GM18508 (cell line): ENCODE results near the gene ALDOA.
"Not testable (repeated sequence)": the region's sequence is repeated elsewhere in the genome, so short reads cannot be mapped to it uniquely, and the experiment has no call there.

Source experiments
- ATAC-seq: cut with Tn5 transposase; IDR thresholded peaks from one replicate; pipeline ENCODE4 v1.9.1; 2021; ENCODE audit warnings: moderate number of reproducible peaks; ENCODE audit not compliant: insufficient read depth, unreplicated experiment

The ALDOA gene

DNA sequence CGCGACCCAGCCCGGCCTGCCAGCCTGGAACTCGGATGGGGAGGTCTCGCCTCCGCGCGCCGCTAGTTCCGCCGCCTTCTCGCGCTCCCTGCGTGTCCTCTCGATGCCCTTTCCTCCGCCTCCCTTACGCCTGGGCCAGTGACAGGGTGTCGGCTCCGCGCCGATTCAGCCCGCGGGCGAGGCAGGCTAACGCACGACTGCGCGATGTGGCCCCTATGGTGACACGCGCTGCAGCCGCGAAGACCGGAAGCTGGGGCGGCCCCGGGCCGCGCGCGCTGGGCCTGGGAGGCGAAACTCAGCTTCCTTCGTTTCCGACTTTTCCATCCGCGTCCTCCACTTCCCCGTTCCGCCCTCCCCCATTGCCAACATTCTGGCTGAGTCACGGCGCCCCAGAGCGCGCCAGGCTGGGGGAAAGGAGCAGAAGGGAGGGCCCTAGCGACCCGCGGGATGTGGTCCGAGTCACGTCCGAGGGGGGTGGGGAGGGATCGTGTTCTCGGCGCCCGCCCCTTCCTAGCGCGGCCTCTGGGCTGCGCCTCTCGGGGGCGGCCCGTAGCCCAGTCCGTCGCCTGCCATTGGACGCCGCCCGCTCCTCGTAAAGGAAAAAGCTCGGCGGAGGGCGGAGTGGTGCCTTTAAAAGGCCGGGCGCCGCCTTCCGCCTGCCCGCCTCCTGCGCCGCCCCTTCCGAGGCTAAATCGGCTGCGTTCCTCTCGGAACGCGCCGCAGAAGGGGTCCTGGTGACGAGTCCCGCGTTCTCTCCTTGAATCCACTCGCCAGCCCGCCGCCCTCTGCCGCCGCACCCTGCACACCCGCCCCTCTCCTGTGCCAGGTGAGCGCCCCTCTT is at the start of gene ALDOA:
Gene ALDOA, plus strand, starts transcription at position 659 of the 841 bp plus-strand sequence. CDS start 1,138 bp downstream, outside the sequence.
- peak; percentile 43 for ATAC-seq

DNA sequence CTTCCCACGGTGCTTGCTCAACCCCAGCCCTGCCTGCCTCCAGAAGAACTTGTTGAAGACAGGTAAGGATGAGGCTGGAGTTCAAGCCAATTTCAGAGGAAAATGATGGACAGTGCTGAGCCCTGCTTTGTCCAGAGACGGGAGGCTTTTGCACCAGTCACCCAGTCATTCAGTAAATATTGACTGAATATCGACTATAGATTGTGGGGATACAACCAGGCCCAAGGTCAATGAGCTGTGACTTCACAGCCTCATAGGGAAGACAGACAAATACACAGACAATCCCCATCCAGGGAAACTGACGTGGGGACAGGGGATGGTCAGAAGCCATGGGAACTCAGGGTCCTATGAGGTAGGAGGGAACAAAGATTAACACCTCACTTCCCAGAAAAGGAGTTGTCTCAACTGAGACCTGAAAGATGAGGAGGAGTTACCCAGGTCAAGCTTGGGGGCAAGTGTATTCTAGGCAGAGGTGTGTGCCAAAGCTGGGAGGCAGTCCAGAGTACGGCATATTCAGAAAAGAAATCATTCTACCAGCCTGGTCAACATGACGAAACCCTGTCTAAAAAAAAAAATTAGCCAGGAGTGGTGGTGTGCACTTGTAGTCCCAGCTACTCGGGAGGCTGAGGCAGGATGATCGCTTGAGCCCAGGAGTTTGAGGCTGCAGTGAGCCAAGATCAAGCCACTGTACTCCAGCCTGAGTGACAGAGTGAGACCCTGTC is 48.8 kb upstream of the ALDOA start:
- no peak for ATAC-seq

DNA sequence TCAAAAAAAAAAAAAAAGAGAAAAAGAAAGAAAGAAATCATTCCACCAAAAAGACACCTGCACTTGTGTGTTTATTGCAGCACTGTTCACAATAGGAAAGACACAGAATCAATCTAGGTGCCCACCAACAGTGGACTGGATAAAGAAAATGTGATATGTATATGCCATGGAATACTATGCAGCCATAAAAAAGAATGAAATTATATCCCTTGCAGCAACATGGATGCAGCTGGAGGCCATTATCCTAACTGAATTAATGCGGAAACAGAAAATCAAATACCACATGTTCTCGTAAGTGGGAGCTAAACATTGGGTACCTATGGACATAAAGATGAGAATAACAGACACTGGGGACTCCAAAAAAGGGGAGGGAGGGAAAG is 48.3 kb upstream of the ALDOA start:
- no peak for ATAC-seq

DNA sequence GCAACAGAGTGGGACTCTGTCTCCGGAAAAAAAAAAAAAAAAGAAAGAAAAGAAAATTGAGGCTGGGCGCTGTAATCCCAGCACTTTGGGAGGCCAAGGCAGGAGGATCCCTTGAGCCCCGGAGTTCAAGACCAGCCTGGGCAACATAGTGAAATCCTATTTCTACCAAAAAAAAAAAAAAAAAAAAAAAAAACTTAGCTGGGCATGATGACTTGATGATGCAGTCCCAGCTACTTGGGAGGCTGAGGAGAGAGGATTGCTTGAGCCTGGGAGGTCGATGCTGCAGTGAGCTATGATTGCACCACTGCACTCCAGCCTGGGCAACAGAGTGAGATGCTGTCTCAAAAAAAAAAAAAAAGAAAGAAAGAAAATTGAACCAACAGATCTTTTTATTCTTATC is 47.6 kb upstream of the ALDOA start:
- ATAC-seq: not testable (repeated sequence)

DNA sequence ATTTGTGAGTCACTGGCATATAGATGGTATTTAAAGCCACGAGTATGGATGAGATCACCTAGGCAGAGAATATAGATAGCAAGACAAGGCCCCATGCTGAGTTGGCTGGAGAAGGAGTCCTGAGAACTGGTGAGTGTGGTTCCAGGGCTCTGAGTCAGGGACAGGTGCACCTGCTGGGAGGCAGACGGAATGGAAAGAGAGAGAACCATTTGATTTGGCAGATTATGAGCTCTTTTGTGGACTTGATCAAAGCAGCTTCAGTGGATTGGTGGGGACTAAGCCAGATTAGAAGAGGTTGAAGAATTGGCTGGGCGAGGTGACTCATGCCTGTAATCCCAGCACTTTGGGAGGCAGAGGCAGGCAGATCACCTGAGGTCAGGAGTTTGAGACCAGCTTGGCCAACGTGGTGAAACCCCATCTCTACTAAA is 46.8 kb upstream of the ALDOA start:
- no peak for ATAC-seq

DNA sequence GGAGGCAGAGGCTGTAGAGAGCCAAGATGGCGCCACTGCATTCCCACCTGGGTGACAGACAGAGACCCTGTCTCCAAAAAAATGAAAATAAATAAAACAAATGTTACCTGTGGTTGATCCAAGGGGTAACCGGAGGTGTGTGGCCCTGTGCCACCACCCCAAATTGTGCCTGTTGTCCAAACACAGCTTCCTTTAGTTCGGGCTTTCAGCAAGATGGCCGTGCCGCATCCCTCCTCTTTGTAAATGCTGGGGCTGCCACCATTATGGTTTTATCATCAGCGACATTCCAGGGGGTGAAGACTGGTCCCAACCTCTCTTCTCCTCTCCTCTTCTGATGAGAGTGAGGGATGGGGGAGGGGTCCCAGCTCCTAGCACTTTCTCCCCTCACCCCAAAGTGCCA is 42.7 kb upstream of the ALDOA start, which contains the start of gene C16orf92:
Gene C16orf92, plus strand, starts transcription at position 312 of the 400 bp plus-strand sequence. CDS start 143 bp downstream, outside the sequence.
- no peak for ATAC-seq

DNA sequence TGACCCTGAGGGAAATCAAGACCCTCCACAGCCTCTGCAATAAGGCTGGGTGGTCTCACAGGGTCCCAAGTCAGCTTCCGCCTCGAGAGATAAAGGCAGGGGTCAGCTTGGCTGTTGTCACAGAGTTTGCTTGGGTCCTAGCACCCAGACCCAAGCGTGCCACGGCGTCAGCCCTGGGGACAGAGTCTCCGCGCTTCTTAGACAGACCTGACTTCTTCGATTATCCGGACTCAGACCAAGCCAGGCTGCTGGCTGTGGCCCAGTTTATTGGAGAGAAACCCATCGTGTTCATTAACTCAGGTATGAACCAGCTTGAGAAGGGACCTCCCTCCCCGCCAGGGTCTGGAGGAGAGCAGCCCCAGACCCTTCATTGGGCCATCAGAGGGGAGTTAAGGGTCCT is 42.0 kb upstream of the ALDOA start:
- no peak for ATAC-seq

DNA sequence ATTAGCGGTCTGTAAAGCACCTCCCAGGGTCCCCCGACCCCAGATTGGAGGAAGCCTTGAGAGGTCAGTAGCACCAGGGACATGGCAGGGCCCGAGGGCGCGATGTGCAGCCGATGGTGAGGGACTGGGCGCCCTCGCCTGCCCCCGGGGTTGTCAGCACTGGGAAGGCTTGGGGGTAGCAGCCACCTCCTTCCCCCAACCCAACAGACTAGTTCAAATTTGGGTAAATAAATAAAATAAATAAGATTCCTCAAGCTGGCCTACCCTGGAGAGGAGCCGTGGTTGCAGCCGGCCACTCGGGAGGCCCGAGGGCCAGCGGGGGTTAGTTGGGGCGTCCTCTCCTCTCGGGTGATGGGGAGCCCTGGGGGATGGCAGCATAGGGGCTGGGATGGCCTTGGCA is 41.1 kb upstream of the ALDOA start:
- ATAC-seq: no peak

DNA sequence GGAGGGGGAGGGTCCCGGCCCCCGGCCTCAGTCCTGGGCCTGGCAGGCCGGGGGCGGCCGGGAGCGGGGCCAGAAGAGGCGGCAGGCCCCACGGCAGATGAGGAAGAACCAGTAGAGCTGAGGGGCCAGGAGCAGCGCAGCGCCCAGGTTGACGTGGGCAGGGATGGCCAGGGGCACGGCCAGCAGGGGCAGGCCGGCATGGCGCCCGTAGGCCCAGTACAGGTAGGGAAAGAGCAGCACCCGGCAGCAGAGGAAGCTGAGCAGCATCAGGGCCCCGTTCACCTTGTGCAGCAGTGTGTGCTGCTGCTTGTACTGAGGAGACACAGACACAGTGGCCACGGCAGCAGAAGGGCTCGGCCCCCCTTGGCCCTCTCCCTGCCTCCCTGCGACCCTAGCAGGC is 40.4 kb upstream of the ALDOA start:
- no peak for ATAC-seq

DNA sequence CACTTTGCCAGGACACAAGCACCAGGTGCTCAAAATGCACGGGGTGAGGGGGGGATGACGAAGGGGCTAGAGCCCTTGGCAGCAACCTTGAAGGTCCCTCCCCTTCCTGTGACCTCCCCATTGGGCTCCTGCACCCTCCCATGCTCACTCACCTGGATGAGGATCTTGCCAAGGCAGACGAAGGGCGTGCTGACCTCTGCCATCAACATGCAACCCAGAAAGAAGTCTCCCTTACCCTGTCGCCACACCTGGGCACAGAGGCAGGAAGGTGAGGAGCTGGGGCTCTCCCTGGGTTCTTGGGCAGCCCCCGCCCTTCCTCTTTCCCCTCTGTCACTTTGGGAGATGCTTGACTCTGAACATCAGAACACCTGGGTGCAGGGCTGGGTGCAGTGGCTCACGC is 40.0 kb upstream of the ALDOA start:
- no peak for ATAC-seq

DNA sequence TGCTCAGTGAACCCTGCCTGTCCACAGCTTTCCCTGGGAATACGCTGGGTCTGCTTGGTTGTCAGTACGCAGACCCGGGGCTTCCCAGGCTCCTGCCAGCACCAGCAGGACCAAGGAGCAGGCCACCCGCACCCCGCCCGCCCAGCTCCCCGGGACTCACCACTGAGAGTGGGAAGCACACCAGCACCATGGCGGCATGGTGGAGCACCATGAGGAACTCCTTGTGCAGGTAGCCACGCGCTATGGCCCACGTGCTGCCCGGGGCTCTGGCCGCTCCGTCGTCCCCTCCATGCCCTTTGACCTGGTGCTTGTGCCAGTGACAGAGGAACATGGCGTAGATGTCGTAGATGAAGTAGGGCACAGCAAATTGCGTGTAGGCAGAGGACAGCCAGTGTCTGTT is 39.1 kb upstream of the ALDOA start:
- ATAC-seq: no peak

DNA sequence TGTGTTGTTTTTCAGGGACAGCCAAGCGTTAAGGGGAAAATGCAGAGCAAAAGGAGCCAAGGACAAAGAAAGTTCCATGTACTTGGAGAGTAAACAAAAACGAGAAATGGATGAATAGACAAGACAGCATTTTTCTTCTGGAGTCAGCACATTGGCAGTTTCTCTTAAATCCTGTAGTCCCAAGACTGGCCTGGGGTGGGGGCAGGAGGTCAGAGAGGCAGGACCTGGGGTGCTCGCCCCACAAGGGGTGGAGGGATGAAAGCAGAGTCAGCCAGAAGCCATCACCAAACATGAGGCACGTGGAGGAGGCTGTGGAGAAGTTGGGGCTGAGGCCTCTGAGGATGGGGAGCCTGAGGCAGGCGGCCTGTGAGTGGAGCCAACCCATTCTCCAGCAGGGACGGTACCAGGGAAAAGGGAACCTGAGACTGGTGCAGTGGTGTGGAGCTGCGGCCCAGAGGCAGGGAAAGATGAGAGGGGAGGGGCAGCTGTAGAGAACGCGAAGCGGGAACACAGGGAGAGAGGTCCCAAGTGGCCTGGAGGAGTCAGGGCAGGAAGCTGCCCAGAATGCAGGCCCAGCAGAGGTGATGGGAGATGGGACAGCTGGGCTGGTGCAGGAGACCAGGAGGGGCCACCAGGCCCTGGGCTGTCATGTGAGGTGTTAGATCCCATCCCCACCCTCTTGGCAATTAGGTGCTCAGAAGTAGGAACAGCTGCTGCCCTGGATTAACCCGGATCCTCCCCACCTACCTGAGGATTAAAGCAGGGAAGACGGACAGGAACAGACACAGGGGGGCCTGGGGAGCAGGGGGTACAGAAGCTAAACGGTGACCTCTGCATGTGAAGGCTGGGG is 37.7 kb upstream of the ALDOA start:
- ATAC-seq: no peak

DNA sequence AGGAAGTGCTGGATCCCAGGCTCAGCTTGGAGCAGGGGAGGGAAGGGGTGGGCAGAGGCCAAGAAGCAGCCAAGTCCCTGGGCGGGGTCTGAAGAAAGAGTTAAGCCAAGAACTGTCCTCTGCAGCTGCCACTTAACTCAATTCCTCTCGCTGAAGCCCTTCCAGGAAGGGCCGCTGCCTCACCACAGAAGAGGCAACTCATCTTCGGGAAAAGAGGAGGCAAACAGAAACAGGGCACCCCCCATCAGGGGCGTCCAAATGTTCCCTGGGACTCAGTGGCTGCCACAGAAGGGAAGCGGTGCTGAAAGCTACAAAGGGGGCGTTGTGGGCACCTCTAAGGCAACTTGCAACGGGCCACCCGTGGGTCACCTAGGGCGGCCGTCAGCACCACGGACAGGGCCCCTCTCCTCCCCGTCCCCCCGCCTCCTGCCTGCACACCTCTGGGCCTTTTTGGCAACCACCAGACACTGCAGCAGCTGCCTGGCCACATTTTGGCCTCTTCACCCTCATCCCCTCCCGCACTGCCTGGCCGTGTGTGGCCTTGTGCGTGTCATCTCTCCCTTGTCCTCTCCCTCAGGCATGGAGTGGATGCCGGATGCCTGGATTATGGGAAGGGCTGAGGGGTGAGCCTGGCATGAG is 37.0 kb upstream of the ALDOA start:
- no peak for ATAC-seq

DNA sequence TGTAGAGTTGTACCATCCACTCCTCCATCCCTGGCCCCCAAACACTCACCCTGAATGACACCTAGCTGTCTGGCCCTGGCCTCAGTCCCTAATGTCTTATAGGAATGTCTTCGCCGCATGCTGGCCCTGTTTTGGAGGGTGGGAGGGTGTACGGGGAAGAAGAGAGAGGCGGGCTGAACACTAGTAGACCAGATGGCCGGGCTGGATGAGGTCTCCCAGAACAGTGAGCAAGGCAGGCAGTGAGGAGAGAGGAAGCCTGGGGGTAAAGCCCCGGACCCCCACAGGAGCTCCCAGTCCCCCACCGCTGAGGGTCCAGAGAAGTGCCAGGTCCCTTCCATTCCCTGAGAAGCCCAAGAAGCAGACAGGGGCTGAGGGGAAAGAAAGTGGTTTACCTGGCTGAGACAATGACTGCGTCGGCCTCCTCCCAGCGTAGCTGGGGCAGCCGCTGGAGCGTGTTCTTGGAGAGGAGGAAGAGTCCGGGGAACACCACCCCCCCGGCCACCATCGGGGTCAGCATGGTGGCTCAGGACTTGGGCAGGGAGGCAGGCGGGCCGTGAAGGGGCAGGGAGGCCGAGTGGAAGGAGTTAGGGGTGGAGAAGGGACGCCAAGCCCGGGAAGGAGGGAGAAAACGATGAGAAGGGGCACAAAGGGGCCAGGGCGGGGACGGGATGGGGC is 35.4 kb upstream of the ALDOA start:
- no peak for ATAC-seq

DNA sequence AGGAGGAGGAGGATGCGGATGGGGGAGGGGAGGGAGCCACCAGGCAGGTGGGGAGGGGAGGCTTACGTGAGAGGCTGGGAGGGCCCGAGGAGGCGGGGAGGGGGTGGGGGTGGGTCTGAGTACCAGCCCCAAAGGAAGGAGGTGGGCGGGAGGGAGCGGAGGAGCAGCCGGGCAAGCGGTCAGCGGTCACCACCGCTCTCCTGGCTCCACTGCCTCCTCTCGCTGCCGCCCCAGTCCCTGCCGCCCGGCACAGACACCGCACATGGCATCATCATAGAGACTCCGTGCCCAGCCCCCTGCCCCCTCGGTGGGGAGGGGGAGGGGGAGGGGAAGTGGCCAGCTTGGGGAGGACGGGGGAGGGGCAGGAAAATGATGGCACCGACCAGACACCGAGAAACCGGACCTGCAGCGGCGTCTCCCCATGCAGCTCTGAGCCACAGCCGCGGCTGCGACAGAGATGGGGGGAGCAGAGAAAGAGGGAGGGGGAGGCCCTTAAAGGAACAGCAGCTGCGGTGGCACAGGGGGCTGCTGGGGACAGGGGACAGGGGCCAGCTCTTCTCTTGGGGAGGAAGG is 34.6 kb upstream of the ALDOA start, which contains the start of gene TLCD3B:
Gene TLCD3B, minus strand, starts transcription at position 431 of the 573 bp plus-strand sequence. CDS start 744 bp downstream, outside the sequence.
- no peak for ATAC-seq

DNA sequence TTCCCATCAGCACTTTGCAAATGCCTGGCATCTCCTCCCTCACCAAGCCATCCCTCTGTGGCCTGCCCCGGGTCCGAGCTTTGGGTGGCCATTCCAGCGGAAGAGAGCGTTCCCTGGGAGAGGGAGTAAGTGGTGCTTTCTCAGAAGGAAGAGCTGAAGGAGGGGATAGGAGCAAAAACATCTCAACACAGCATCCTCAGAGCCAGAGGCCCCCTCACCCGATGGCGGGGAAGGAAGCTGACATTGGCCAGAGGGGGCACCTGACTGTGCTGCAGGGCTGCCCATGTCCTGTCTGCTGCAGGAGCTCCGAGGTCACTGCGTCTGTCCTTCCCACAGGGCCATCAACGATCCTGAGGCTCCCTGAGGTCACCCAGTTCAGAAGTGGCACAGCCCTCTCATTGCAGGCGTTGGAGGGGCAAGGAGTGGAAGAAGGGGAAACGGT is 34.1 kb upstream of the ALDOA start:
- no peak for ATAC-seq

DNA sequence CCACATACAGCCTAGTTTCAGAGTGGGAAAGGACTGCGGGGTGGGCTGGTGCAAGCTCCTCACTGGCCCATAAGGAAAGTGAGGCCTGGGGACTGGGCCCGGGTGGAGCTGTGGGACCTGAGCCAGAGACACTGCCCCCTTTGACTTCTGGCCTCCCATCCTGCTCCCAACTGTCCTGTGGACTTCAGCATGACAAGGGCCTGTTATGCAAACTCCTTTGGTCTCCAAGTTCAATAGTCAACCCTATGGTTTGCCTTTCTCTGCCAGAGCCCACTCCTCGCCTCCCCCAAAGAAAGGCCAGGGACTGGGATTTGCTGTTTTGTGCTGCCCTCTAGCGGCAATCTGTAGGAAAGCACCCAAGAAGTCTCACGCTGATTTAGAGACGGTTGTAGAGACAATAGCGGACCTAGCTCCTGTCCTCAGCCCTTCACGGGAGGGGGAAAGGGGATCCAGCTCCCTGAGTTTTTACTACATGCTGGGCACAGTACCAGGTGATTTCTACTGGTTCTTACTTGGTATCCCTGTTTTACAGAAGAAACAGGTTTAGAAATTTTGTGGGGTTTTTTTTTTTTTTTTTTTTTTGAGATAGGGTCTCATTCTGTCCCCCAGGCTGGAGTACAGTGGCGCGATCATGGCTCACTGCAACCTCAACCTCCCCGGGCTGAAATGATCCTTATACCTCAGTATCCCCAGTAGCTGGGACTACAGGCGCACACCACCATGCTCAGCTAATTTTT is 33.3 kb upstream of the ALDOA start:
- no peak for ATAC-seq

DNA sequence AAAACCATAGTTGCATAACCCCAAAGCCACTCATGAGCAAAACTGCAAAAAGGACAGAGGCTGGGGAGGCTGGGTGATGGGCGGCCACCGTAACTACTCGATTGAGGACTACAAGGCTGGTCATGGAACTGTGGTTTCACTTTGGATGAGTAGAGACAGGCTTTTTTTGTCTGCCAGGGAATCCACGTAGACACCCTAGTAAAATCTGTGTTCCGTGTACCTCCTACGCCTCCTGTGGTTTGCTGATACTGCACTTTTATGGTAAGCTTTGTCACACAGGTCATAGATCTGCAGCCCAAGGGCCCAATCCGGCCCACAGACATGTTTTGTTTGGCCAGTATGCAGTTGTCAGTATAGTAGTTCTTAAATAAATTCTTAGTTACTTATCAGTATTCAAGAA is 32.3 kb upstream of the ALDOA start:
- no peak for ATAC-seq
